Stimulated activated CD8-positive, alpha-beta memory T cell treated with anti-CD3 and anti-CD28 coated beads, Interleukin-7, amount 100 ng/mL, for 48 hours (primary cell): ENCODE data around the gene WNT9A.
"Not testable (repeated sequence)": the region's sequence is repeated elsewhere in the genome, so short reads cannot be mapped to it uniquely, and the experiment has no call there.

ENCODE experiments used
- DNase-seq, 2 donors: peaks; one replicate each; pipeline ENCODE4 v3.0.0-alpha.2; 2020; ENCODE audit warnings: low read depth in 1 of 2; ENCODE audit errors: extremely low read depth in 1 of 2

The WNT9A gene

GRCh38 chr1:227913764-227914721 lies 33.7 kb downstream of the WNT9A start:
- no peak for DNase-seq

GRCh38 chr1:227913396-227913763 lies 34.4 kb downstream of the WNT9A start:
- DNase-seq, result no peak

GRCh38 chr1:227912866-227913265 lies 34.9 kb downstream of the WNT9A start:
- no peak for DNase-seq

GRCh38 chr1:227911376-227911775 lies 36.4 kb downstream of the WNT9A start:
- DNase-seq, result no peak

- DNase-seq, result no peak
Observed at GRCh38 chr1:227910511-227911153, 37.1 kb downstream of the WNT9A start.

GRCh38 chr1:227909923-227910328 lies 37.8 kb downstream of the WNT9A start:
- DNase-seq, result not testable (repeated sequence)

- no peak for DNase-seq
Observed at GRCh38 chr1:227909188-227909587, 38.5 kb downstream of the WNT9A start.

- no peak for DNase-seq
Observed at GRCh38 chr1:227908359-227908758, 39.4 kb downstream of the WNT9A start.

- no peak for DNase-seq
Observed at GRCh38 chr1:227907439-227908015, 40.2 kb downstream of the WNT9A start.

GRCh38 chr1:227906550-227907071 lies 41.1 kb downstream of the WNT9A start:
- DNase-seq, result no peak

GRCh38 chr1:227905573-227906487 lies 41.9 kb downstream of the WNT9A start:
- no peak for DNase-seq

GRCh38 chr1:227904541-227905335 lies 43.0 kb downstream of the WNT9A start:
- DNase-seq, result no peak

- DNase-seq, result no peak
Observed at GRCh38 chr1:227903614-227904501, 43.9 kb downstream of the WNT9A start.

- DNase-seq, result no peak
Observed at GRCh38 chr1:227903061-227903521, 44.6 kb downstream of the WNT9A start.

GRCh38 chr1:227902641-227902990 lies 45.1 kb downstream of the WNT9A start:
- DNase-seq, result no peak

GRCh38 chr1:227901906-227902640 lies 45.7 kb downstream of the WNT9A start:
- DNase-seq, result no peak

- DNase-seq, result no peak
Observed at GRCh38 chr1:227901239-227901905, 46.4 kb downstream of the WNT9A start.
